T-helper 22 cell (primary cell): ENCODE measurements around the gene CAMSAP1.
"Not testable (repeated sequence)": the region's sequence is repeated elsewhere in the genome, so short reads cannot be mapped to it uniquely, and the experiment has no call there.

Source experiments
- DNase-seq: peaks from one replicate; pipeline ENCODE4 v3.0.0-alpha.2; 2020; ENCODE audit warnings: low read depth

CAMSAP1 gene

GRCh38 chr9:135907431-135908092 lies at the start of gene CAMSAP1:
CAMSAP1 (minus strand) TSS chr9:135907546; CDS start chr9:135907159, 387 bp downstream.
- peak; percentile 90 for DNase-seq

GRCh38 chr9:135956802-135957174 lies 49.4 kb upstream of the CAMSAP1 start:
- no peak for DNase-seq

DNA sequence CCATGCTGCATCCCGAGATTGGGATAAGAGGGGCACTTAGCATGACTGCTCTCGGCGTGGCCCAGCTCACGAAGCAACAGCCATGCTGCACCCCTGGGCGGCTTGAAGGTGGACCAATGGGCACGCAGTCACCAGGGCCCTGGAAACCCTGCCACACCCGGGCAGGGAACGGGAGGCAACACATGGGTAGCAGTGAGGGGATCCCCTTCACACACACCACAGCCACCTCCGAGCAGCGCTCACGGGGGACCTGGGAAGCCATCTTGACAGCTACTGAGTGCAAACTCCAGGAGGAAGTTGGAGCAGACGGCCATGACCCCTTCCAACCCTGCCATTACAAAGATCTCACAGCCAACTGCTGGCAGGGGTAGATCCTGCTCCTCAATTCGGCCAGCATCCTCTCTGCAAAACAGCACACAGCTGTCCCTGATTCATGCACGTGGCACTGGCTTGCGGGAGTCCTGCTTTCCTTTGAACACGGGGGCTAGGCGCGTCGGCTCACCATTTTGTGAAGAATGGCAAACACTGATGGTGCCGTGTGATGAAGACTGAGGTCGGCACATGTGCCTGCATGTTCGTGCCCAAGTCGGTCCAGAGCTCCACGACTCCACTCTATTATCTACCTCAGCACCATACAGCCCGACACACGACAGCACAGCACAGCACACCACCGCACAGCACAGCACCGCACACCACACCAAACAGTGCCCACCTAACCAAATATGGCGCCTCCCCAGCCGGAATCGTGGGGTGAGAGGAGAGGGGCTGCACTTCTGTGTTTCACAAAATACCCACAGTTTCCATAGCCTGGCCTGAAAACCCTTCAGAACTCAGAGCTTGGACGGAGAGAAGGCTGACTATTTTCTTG lies 48.8 kb upstream of the CAMSAP1 start:
- DNase-seq = no peak

GRCh38 chr9:135952664-135953206 lies 45.4 kb upstream of the CAMSAP1 start:
- no peak for DNase-seq

DNA sequence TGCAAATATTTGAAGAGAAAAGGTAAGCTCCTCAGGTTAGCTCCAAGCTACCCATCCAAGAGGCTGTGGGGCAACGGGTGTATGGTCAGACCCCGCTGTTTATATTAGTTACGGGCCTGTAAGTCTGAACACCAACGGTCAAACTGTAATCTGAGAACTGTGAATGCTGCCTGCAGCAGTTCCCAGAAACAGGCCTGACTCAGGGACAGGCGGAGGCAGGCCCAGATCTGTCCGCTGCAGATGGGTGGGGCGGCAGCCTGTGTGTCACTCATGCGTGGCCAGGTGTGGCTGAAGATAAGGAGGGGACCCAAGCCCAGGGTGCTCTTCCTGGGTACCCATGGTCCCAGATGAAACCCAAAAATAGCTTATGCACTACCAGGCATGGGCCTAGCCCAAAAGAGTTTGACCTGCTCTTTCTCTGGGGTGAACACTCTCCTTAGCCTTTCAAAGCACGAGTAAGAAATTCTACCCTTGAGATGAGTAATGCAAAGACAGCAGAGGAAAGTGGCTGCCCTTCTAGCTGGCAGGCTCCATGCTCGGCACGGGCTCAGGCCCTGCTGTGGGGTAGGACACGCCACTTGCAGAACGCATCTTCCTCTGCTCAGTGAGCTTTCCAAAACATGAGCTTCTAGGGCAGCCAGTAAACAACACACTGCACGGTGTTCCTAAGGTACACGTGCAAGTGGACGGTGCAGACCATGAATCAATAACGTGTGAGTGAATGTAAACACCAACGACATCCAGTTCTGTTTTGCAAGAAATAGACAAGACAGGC lies 44.7 kb upstream of the CAMSAP1 start:
- no peak for DNase-seq

DNA sequence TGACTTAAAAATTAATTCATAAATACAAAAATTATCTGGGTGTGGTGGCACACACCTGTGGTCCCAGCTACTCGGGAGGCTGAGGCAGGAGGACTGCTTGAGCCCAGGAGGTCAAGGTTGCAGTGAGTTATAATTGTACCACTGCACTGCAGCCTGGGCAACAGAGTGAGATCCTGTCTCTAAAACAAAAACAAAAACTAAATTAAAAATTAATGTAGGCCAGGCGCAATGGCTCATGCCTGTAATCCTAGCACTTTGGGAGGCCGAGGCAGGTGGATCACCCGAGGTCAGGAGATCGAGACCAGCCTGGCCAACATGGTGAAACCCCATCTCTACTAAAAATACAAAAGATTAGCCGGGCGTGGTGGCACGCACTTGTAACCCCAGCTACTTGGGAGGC lies 44.0 kb upstream of the CAMSAP1 start:
- DNase-seq = not testable (repeated sequence)

DNA sequence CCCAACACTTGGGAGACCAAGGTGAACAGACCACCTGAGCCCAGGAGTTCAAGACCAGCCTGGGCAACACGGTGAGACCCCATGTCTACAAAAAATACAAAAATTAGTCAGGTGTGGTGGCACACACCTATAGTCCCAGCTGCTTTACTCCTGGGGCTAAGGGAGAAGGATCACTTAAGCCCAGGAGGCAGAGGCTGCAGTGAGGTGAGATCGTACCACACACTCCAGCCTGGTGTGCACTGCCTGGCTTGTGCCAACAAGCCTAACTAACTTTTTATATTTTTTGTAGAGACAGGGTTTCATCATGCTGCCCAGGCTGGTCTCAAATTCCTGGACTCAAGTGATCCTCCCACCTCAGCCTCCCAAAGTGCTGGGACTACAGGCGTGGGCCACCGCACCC lies 43.5 kb upstream of the CAMSAP1 start:
- not testable (repeated sequence) for DNase-seq

DNA sequence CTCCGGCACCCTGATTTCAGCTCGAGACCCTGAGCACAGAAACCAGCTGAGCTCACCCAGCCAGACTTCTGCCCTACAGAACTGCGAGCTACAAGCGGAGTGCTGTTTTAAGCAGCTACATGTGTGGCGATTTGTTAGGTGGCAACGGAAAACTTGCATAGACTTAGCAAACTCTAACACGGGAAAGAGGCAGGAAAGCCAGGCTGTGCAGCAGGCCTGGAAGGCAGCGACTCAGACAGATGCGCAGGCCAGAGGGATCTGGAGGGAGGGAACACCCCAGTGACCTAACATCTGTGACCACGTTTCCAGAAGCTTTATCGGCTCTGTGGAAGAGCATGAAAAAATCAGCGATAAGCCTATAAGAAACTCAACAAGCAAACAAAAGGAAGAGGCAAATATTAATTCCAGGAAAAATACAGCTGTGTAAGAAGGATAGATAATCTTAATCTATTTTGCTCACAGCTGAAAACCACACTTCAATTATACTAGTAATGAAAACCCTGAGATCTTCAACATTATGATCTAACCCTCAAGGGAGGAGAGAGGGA lies 42.9 kb upstream of the CAMSAP1 start:
- no peak for DNase-seq

DNA sequence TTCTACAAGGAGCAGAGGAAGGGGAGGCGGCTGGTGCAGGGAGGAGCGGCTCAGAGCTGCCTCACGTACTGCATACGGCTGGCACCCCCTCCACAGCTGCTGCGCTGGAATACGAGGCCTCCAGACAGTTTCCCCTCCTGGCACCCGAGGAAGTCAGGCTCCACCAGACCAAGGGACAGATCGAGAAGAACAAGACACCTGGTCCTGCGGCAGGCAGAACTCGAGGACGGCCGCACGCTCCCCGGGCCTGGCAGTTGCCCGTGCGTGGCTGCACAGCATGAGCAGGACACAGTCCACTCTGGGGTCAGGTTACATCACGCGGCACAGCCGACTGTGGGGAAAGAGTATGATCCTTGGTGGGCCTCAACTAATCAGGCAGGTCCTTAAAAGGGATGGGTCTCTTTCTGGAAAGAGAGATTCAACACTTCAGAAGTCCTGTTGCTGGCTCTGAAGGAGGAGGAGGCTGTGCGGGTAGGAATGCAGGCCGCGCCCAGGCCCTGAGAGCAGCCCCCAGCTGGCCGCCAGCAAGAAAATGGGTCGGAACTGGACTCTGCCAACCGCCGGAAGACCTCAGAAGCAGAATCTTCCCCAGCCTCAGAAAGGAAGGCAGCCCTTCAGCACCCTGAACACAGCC lies 42.3 kb upstream of the CAMSAP1 start:
- no peak for DNase-seq

- no peak for DNase-seq
Observed at GRCh38 chr9:135948968-135949367, 41.6 kb upstream of the CAMSAP1 start.

GRCh38 chr9:135948446-135948845 lies 41.1 kb upstream of the CAMSAP1 start:
- DNase-seq = no peak

DNA sequence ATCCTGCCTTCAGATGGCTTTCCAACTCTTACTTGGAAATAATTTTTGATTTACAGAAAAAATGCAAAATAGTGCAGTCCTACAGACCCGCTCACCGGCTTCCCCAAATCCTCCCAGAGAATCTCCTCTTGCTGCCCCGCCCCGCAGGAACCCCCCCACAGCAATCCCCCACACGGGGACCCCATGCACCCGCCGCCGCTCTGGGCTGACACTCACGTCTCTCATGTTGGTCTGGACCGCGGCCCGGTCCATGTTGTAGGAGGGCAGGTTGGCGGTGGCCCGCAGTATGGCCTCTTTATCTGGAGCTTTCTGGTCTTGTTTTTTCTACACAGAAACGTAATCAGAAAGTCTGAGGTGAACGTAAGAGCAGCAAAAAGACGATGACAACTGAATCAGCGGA lies 40.2 kb upstream of the CAMSAP1 start:
- DNase-seq = no peak

DNA sequence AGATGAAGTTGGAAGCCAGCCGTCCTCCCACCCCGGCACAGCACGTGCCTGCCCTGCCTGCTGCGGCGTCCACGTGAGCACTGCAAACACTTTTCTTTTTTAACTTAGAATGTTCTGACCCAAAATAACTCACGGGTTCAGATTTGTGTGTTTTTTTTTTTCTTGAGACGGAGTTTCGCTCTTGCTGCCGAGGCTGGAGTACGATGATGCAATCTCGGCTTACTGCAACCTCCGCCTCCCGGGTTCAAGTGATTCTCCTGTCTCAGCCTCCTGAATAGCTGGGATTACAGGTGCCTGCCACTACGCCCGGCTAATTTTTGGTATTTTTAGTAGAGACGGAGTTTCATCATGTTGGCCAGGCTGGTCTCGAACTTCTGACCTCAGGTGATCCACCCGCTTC lies 39.8 kb upstream of the CAMSAP1 start:
- DNase-seq = not testable (repeated sequence)

DNA sequence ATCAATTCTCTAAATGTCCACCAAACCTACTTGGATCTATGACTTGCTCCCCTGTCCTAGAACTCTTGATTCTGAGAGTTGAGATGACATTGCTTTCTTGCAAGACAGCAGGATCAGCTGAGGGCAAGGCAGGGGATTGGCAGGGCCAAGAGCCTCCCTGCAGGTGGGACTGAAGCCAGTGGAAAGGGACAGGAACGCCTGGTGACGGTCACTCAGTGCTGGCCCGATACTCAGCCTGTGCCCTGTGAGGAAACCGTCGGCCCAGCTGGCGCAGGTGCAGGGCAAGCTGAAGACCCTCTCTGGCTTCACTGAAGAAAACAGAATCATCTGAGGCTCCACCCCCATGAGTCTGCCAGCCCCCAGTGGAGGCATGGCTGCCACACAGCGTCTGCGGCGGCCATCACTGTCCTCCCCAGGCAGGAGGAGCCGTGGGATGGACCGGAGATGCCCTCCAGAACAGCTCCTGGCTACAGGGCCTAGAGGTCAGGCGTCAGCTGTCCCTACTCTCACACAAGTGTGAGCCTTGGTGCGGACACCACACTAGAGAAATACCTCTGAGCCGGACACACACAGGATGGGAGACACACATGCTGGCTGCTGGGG lies 39.1 kb upstream of the CAMSAP1 start:
- no peak for DNase-seq

GRCh38 chr9:135945969-135946368 lies 38.6 kb upstream of the CAMSAP1 start:
- DNase-seq = no peak

- DNase-seq = no peak
Observed at GRCh38 chr9:135944444-135945252, 37.3 kb upstream of the CAMSAP1 start.

DNA sequence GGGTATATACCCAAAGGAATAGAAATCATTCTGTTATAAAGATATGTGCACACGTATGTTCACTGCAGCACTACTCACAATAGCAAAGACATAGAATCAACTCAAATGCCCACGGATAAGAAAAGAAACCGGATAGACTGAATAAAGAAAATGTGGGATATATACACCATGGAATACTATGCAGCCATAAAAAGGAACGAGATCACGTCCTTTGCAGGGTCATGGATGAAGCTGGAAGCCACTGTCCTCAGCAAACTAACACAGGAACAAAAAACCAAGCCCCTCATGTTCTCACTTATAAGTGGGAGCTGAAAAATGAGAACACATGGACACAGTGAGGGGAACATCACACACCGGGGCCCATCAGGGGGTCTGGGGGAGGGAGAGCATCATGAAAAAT lies 36.3 kb upstream of the CAMSAP1 start:
- not testable (repeated sequence) for DNase-seq

DNA sequence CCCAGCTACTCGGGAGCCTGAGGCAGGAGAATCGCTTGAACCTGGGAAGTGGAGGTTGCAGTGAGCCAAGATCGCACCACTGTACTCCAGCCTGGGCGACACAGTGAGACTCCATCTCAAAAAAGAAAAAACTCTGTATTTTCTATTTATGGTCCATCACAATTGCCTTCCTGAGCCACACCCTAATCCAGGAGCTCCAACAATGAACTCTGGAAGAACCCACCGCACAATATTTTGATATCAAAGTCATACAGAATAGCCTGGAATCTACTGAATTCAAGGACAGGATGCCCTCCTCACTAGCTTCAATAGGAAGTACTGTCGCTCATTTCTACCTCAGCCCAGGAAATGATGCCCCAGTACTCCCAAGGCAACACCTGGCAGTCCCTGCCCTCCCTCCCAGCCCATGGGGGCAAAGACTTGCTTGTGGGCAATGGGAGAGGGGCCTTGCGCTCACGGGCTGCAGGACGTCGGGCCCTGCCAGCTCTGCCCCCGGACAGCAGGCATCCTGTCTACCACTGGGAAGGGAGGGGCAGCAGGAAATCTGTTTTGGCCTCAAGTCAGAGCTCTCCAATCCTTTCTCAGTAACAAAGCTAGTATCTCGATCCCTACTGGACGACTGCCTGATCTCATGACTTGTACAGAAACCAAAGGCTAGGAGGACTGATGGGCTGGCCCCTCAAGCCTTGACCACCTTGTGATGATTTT lies 34.1 kb upstream of the CAMSAP1 start:
- no peak for DNase-seq
